BJ (cell line): Measurements from ENCODE around the gene EIF5A2. TPM values are rescaled to one million over a fixed set of nuclear protein-coding genes. Genes with fewer than 3 reads are reported as not detected.
"Not testable (repeated sequence)": the region's sequence is repeated elsewhere in the genome, so short reads cannot be mapped to it uniquely, and the experiment has no call there.

Experiments used
- CTCF ChIA-PET: fragments of 350-600 bp; formaldehyde crosslinking; extraction: SDS; loops from one replicate; lab custom pipeline; 2021; ENCODE audit warnings: antibody characterized with exemption, inconsistent platforms; lab: Yijun Ruan, JAX
- POLR2A ChIA-PET: fragments of 300-600 bp; sonication (Branson Sonifier 250); formaldehyde crosslinking; extraction: SDS; loops from one replicate; lab custom pipeline; 2021; ENCODE audit warnings: antibody characterized with exemption; lab: Charles Lee
- DNase-seq: peaks from one replicate; pipeline ENCODE4 v3.0.0-alpha.2; 2011; ENCODE audit warnings: low read depth
- H3K27me3 ChIP-seq: 2 replicates; pipeline ENCODE4 v1.6.0; 2011; ENCODE audit warnings: low read length; ENCODE audit not compliant: control insufficient read depth, insufficient read depth
- H3K36me3 ChIP-seq: 2 replicates; pipeline ENCODE4 v1.5.1; 2011; ENCODE audit warnings: low read length; ENCODE audit not compliant: control insufficient read depth, insufficient read depth
- H3K4me3 ChIP-seq: 2 replicates; pipeline ENCODE4 v1.5.1; 2011; ENCODE audit warnings: low read depth, mild to moderate bottlenecking, control low read depth, low read length
- CTCF ChIP-seq: IDR thresholded peaks from 2 replicates; pipeline ENCODE4 v1.5.1; 2011; ENCODE audit warnings: low read depth, mild to moderate bottlenecking, control low read depth, inconsistent platforms, low read length, moderate library complexity; ENCODE audit not compliant: insufficient read depth
- polyA plus RNA-seq: library from polyadenylated mRNA; depleted of rRNA; stranded (reverse); fragments of >200 nt; gene quantifications from 2 replicates; pipeline ENCODE4 v1.2.3, GENCODE V29; 2011

The EIF5A2 gene
- polyA plus RNA-seq, 1 experiment: 7.8 TPM

GRCh38 chr3:170896781-170897180, 11.7 kb downstream of the EIF5A2 start:
- Histone ChIP-seq H3K36me3 (peaks cover 1% of the 10 kb centered on the region; the same call in 1 of the 2 replicates), H3K4me3 (no peak overlapping the region), H3K27me3 (no peaks in the 10 kb centered on the region)
- no peak for TF ChIP-seq CTCF
- POLR2A ChIA-PET: no interaction called here
- DNase-seq: no peak
- CTCF ChIA-PET: no interaction called here

GRCh38 chr3:170896333-170896732, 12.1 kb downstream of the EIF5A2 start:
- CTCF ChIA-PET: interaction anchor here (0.6 to 0.8 kb wide), 2 partner anchors 10 to 1048 kb away, joined by 3 read pairs; no protein-coding TSS in a partner anchor

GRCh38 chr3:170893895-170894294, 14.5 kb downstream of the EIF5A2 start:
- no peak overlapping the region for H3K4me3 ChIP-seq
- H3K27me3 ChIP-seq: no peaks in the 10 kb centered on the region
- ChIA-PET CTCF (interaction anchor here (0.7 kb wide), 1 partner anchor 8 kb away, joined by 3 read pairs; no protein-coding TSS in a partner anchor), POLR2A (no interaction called here)
- no peak for DNase-seq
- H3K36me3 ChIP-seq: peaks cover 1% of the 10 kb centered on the region; the same call in 1 of the 2 replicates
- TF ChIP-seq CTCF: no peak

More at GRCh38 chr3:170896333-170896732, 12.1 kb downstream of the EIF5A2 start:
- H3K36me3 ChIP-seq, POLR2A ChIA-PET, DNase-seq, H3K4me3 ChIP-seq, H3K27me3 ChIP-seq: not testable (repeated sequence)

- POLR2A ChIA-PET: no interaction called here
- no peak for TF ChIP-seq CTCF
- no peak for DNase-seq
- CTCF ChIA-PET: no interaction called here
- no peaks in the 10 kb centered on the region for H3K36me3 ChIP-seq
- no peak overlapping the region for H3K4me3 ChIP-seq
- H3K27me3 ChIP-seq: no peaks in the 10 kb centered on the region
Observed at GRCh38 chr3:170889630-170890029, 18.8 kb downstream of the EIF5A2 start.

- no peak overlapping the region for H3K4me3 ChIP-seq
- no peaks in the 10 kb centered on the region for H3K36me3 ChIP-seq
- H3K27me3 ChIP-seq: no peaks in the 10 kb centered on the region
- CTCF ChIA-PET: no interaction called here
- TF ChIP-seq CTCF: no peak
- no peak for DNase-seq
- POLR2A ChIA-PET: no interaction called here
Observed at GRCh38 chr3:170889132-170889531, 19.3 kb downstream of the EIF5A2 start.

GRCh38 chr3:170884109-170884930, 24.1 kb downstream of the EIF5A2 start:
- CTCF ChIA-PET: interaction anchor here (0.6 kb wide), 1 partner anchor 649 kb away, joined by 3 read pairs; no protein-coding TSS in a partner anchor
- H3K4me3 ChIP-seq, H3K27me3 ChIP-seq, DNase-seq, H3K36me3 ChIP-seq, POLR2A ChIA-PET: not testable (repeated sequence)

- H3K27me3 ChIP-seq, H3K4me3 ChIP-seq, DNase-seq, H3K36me3 ChIP-seq, CTCF ChIA-PET, POLR2A ChIA-PET: not testable (repeated sequence)
Observed at GRCh38 chr3:170878688-170879087, 29.7 kb downstream of the EIF5A2 start.

GRCh38 chr3:170877311-170877710, 31.1 kb downstream of the EIF5A2 start:
- H3K36me3 ChIP-seq, POLR2A ChIA-PET, CTCF ChIA-PET, H3K4me3 ChIP-seq, H3K27me3 ChIP-seq, DNase-seq: not testable (repeated sequence)
